ENCODE data around the gene NUDT2. TPM values are rescaled to one million over a fixed set of nuclear protein-coding genes. Genes with fewer than 3 reads are reported as not detected.

Gene NUDT2
- 30.6 and 34.5 TPM in 2 replicates for total RNA-seq

DNA sequence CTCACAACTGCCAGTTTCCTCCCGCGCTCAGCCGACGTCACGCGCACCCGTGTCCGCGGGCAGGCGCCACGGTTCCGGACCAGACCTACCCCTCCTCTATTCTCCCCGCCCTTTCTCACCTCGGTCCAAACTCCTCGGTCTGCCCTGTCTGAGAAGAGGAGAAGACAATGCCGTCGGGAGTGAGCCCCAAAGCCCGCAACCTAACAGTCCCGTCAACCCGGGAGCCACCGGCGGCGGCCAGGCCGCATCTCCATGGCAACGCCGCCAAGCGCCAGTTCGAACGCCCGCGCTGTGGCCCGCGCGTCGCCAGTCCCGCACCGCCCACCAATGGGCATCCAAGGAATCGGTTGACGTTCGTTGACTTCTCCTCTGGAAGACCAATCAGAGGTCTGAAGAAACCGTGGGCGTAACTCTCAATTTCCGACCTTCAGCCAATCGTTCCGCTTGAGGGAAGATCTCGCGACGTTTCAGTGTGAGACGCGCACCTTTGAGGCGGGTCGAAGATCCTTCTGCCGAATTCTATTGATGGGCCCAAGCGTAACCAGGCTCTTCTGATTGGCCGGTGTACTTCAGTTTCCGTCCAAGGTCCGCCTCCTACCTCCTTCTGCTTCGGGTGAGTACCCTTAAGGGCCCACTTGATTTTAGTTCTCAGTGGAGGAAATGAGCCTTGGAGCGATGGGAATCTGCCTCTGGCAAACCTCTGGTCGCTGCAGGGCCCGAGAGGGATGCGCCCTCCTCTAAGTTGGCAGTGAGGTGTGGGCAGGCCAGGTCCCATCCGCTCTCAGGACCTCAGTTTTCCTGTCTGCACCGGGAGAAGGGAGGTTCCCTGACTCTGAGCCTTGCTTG, at the start of gene NUDT2, which contains the start of gene KIF24:
NUDT2 (plus strand) TSS at position 583 of the 846 bp plus-strand sequence. CDS start 9,471 bp downstream, outside the sequence.
KIF24 (minus strand) TSS at position 282 of the 846 bp plus-strand sequence. CDS start 17,922 bp downstream, outside the sequence.

DNA sequence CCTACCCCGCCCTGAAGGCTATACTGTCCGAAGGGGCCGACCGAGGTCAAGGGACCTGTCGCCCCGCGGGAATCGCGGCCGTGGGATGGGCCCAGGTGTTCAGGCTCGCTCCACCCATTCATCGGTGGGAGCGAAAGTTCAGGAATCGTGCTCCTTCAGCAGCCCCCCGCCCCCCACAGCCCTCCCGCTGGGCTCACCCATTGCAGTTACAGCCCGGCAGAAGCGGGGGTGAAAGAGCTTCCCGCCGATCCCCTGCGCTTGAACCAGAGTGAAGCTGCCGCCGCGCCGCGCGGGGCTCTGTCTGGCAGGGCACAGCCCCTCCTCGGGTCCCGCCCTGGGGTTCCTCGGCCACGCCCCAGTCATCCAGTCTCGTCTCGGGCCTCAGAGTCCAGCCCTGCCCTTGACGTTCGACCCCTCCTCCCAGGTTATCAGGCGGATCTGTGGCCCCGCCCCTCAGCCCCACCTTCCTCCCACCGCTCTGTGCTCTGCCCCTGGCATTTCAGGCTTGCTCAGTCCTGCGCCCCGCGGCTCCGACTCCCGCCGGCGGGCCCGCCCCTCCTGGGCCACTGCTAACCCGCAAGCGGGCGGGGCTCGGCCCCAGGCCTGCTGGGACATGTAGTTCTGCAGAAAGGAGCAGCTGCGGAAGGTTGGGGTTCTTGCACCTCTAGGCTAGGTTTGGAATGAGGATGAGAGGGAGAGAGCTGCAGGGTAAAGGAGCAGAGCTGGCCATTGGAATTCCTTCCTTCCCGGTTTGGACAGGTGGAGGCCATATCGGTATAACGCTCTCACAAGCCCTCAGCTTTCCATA, 47.4 kb downstream of the NUDT2 start, which contains the start of gene MYORG:
MYORG (minus strand) TSS at position 303 of the 808 bp plus-strand sequence. CDS start 3,955 bp downstream, outside the sequence.

Other genes starting within 250 kb of the NUDT2 start
- gene DCAF12, start 202.9 kb upstream of the NUDT2 start, total RNA-seq: 25.3 and 33.1 TPM in 2 replicates
- 38.3 and 42.3 TPM in 2 replicates for gene UBAP1, start 150.5 kb upstream of the NUDT2 start, total RNA-seq
- 1.0 and 5.9 TPM in 2 replicates for gene KIF24, start 301 bp upstream of the NUDT2 start, total RNA-seq
- gene MYORG, start 47.3 kb downstream of the NUDT2 start, total RNA-seq: 4.9 and 6.2 TPM in 2 replicates
- gene FAM219A, start 129.0 kb downstream of the NUDT2 start, total RNA-seq: 11.8 and 15.3 TPM in 2 replicates
- gene DNAI1, start 129.2 kb downstream of the NUDT2 start, total RNA-seq: 0.25 TPM in 1 of 2 replicates, not detected in the other
- gene ENHO, start 193.4 kb downstream of the NUDT2 start, total RNA-seq: 0.65 TPM in 1 of 2 replicates, not detected in the other